HG02798 (cell line): ENCODE measurements around the gene FAF1.
"Not testable (repeated sequence)": the region's sequence is repeated elsewhere in the genome, so short reads cannot be mapped to it uniquely, and the experiment has no call there.

ENCODE experiments used
- ATAC-seq: cut with Tn5 transposase; IDR thresholded peaks from one replicate; pipeline ENCODE4 v1.9.1; 2021; ENCODE audit warnings: mild to moderate bottlenecking; ENCODE audit not compliant: unreplicated experiment, poor library complexity

The FAF1 gene

GRCh38 chr1:50604580-50604979 is 355.5 kb downstream of the FAF1 start:
- no peak for ATAC-seq

GRCh38 chr1:50603274-50604271 is 356.5 kb downstream of the FAF1 start:
- no peak for ATAC-seq

GRCh38 chr1:50599546-50599945 is 360.5 kb downstream of the FAF1 start:
- no peak for ATAC-seq

GRCh38 chr1:50595874-50596273 is 364.2 kb downstream of the FAF1 start:
- ATAC-seq: no peak

DNA sequence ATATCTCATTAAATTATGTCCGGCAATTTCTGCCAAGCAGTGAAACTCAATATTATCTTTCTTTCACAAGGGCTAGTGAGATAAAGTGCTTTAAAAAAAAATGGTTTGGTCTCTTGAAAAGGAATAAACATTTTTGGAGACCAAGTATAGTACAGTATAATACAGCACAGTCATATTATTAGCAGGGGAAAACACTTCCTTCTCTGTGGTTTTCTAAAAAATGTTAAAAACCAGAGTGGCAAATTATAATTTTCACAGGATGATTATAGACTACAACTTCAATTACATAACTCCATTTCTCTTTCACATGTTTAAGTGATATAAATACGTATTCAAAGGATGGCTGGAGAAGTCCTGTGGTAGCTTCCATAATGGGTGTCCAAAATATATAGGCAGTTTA is 366.6 kb downstream of the FAF1 start:
- no peak for ATAC-seq

GRCh38 chr1:50591598-50591997 is 368.5 kb downstream of the FAF1 start:
- no peak for ATAC-seq

DNA sequence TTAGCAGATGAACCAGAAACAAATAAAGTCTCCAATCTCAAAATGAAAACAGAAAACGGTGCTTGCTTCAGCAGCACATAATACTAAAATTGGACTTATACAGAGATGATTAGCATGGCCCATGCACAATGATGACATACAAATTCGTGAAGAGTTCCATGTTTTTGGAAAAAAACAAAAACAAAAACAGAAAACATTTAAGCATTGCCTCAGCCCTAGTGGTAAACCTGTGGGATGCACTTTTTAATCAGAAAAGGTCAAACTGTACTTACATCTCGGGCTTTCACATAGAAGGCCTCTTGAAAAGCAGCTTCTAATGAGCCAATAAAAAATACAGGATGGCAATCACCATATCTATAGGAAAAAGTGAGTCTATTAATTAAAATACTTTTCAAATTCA is 377.7 kb downstream of the FAF1 start:
- ATAC-seq: no peak

DNA sequence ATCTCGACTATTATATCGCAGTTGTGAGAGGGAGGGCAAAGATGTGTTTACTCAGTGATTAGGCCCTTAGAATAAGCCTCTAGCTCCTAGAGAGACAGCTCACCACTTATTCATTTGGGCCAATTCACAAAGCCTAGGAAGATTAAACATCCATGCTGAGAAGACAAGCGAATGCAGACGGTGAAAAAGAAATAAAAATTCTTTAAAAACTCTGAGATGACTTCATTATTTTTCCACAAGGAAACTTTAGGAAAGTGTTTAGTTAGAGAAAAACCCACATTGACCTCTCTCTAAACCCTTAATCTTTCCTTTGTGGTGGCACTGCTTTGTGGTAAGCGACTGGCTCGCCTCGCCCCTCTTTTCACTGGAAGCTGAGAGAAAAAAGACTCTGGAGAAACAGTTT is 390.0 kb downstream of the FAF1 start:
- ATAC-seq: no peak

GRCh38 chr1:50568782-50569181 is 391.3 kb downstream of the FAF1 start:
- no peak for ATAC-seq

DNA sequence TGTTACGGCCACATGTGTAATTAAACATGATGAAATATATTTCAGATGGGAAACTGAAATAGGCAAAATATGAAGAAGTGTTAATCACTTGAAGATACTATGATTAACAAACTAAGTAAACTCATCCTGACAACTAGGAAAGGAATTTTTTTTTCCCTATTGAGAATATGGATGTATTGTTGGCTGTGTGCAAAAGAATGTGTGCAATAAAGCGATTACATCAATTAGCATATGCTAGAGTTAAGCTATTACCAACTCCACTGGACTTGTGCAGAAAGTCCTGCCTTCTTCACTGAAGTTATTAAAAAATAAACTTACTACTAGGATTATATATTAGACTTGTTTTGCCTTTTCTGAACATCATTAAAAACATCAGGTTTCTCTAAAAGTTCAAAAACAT is 393.7 kb downstream of the FAF1 start:
- ATAC-seq: no peak

- ATAC-seq: no peak
Measured at GRCh38 chr1:50564417-50564816, 395.6 kb downstream of the FAF1 start.

DNA sequence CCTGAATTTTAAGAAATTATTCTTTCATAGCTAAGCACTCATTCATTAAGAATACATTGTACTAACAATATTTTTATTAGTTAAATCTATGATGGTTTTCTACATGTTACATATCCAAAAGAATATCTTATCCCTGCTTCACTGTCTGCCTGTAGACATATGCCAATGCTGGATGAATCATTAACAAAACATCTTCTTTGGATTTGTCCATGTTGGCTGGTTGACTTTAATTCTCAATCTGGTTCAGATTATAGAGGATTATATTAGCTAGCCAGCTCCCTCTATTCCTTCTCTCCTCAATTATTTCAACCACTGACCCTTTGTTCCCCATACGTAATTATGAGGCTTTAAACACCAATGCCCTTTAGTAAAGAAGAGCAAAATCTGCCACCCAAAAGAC is 398.0 kb downstream of the FAF1 start:
- no peak for ATAC-seq

DNA sequence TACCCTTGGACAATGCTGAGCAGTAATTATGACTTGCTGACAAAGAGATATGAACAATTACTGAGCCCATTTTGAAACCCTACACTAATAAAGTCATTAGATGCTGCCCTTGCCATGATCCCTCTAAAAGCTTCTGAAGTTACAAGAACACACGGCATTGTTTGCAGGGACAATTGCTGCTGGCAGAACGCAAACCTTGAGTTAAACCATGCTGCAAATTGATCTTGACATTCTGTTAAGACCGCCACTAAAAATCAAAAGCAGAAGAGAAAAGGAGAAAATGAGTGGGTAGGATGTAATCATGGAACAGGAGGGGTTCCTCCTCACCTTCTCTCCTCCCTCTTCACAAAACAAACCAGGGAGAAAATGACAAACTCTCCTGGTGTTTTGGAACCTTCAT is 400.6 kb downstream of the FAF1 start:
- no peak for ATAC-seq

DNA sequence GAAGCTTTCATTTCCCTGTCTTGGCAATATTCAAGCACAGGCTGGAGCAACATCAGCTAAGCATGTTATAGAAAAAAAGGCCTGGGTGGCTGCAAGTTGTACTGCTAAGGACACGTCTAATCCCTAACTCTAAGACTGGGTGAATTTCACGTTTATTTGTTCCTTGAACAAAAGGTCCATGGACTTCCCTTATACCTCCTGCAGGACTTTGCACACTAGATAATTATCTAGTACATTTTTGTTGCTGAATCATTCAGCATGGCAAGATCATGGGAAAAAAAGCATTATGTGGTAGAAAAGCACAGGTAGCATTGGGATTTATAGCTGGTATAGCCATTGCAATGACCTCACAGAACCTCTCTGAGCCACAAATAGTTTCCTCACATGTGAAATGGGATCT is 406.1 kb downstream of the FAF1 start:
- ATAC-seq: no peak

- no peak for ATAC-seq
Measured at GRCh38 chr1:50548243-50548642, 411.8 kb downstream of the FAF1 start.

DNA sequence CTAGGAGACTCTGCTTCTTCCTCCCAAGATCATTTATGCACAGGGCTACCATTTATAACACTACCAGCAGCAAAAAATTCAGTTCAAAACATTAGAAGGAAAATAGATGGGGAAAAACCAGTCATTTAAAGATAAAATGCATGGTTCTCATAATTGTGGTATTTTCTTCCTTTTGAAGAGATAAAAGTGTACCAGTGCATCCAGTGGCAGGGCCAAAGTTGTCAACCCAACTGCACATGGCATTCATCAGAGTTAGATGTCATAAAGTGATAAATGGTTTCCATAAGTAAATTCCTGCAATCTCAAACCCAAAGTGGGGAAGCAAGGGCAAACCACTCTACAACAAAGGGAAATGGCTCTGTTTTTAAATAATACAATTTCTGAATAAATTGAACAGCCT is 417.7 kb downstream of the FAF1 start:
- ATAC-seq: no peak

GRCh38 chr1:50538476-50538875 is 421.6 kb downstream of the FAF1 start:
- ATAC-seq: no peak

- no peak for ATAC-seq
Measured at GRCh38 chr1:50531601-50532000, 428.5 kb downstream of the FAF1 start.

GRCh38 chr1:50531027-50531426 is 429.0 kb downstream of the FAF1 start:
- ATAC-seq: no peak

DNA sequence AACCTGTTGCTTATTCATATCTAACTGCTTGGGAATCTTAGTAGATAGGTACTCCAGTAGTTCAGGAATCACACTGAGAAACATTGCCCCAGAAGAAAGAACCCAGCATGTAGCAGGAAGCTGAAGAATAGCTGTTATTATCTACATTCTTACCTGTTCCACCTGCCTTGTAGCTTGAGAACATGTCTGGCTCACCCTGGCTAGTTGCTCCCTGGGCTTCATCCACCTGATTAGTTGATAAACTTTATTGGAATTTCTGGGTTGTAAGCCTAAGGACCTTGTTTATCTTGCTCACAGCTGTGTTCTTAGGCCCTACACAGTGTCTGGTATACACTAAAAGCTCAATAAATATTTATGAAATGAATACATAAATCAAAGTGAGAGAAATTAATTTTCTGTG is 430.6 kb downstream of the FAF1 start:
- no peak for ATAC-seq

DNA sequence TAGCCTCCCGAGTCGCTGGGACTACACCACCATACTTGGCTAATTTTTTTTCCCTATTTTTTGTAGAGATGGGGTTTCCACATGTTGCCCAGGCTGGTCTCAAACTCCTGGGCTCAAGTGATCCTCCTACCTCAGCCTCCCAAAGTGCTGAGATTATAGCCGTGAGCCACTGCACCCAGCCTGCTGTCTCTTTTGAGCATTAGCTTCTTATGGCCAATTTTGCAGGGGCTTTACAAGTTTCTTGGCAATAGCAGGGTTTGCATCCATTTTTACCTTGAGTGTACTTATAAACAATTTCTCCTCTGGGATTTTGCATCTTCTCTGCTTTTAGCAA is 432.1 kb downstream of the FAF1 start:
- not testable (repeated sequence) for ATAC-seq

DNA sequence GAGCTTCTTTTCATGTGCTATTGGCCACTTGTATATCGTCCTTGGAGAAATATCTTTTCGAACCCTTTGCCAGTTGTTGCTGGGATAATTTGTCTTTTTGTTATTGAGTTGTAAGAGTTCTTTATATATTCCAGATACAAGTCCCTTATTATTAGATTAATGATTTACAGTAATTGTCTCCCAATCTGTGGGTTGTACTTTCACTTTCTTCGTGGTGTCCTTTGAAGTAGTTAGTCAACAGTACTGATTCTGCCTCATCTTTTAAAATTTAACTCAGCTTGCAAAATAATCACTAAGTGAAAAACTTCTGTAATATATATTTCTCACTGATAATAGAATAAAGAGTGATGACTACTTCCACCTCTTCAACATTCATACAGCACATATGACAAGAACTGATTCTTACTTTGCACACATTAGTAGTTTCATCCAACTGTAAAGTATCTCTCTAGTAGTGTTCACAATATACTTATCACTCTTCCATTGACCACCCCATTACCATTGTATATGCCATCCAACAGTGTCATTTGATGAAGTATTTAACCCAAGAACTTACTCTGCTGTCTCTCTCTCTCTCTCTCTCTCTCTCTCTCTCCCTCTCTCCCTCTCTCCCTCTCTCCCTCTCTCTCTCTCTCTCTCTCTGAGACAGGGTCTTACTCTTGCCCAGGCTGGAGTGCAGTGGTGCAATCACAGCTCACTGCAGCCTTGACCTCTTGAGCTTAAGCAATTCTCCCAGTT is 432.6 kb downstream of the FAF1 start:
- ATAC-seq: peak; percentile 49
